ENCODE measurements around the gene SORL1.

- TF ChIP-seq CTCF (IDR thresholded peaks at IDR 0.05; ENCODE audit: low read length) (no peak), EZH2 (IDR thresholded peaks at IDR 0.05; ENCODE audit: borderline replicate concordance, low read length) (no peak)
Observed at GRCh38 chr11:121587182-121587581, 135.1 kb downstream of the SORL1 start.
